ENCODE data around the gene TMEM132D. TPM values are rescaled to one million over a fixed set of nuclear protein-coding genes. Genes with fewer than 3 reads are reported as not detected.

The TMEM132D gene
- total and polyA plus RNA-seq, 2 of the 8 experiments (the other 6 are each of a cell fraction or from before 2014, with no cell fraction given) = 3.5 to 10.1 TPM

- FAIRE-seq (no peak), DNase-seq (ENCODE audit: low read depth in 1 of 2, low spot score in 2 of 2) (no peak)
- ChIA-PET CTCF (ENCODE audit: partially characterized antibody) (interaction anchor here (1.2 kb wide), 1 partner anchor 23 kb away, joined by 4 read pairs; no protein-coding TSS in a partner anchor), POLR2A (ENCODE audit: partially characterized antibody) (no interaction called here)
- H4K5ac ChIP-seq (ENCODE audit: insufficient read length, low read depth, low read length) = no peak overlapping the region
- no peak overlapping the region for H3K27ac ChIP-seq (ENCODE audit: low read depth, low read length)
- H3K14ac ChIP-seq (ENCODE audit: insufficient read length) = no peak overlapping the region
- no peak overlapping the region for H3K23ac ChIP-seq (ENCODE audit: insufficient read length)
- no peaks in the 10 kb centered on the region for H3K79me2 ChIP-seq (ENCODE audit: control insufficient read depth in 1 of 2, insufficient read depth in 2 of 2, low read length in 2 of 2)
- peaks cover 0 to 5% (median 0%) of the 10 kb centered on the region in 4 experiments; a peak in 2 of 7 replicates for H3K4me1 ChIP-seq (replicated peaks in 1 of 4; ENCODE audit: control insufficient read depth in 3 of 4, insufficient read depth in 4 of 4, low read length in 3 of 4)
- H4K91ac ChIP-seq (replicated peaks; ENCODE audit: insufficient read length, low read length) = no peak overlapping the region
- no peak overlapping the region for H2BK20ac ChIP-seq (ENCODE audit: low read length)
- 73% methylated on average over 6 of the region's 6 CpGs; no CpG with 5 or more reads in 1 of the 2 experiments for WGBS, 2 experiments (ENCODE audit: extremely low coverage in 1 of 2, insufficient coverage in 1 of 2, insufficient read length in 1 of 2, insufficient replicate concordance in 2 of 2, low coverage in 1 of 2, low lambda C conversion rate in 2 of 2, missing lambda C conversion rate in 1 of 2)
- H2AFZ ChIP-seq (ENCODE audit: low read length) = no peak overlapping the region
- no peak overlapping the region for H3K9ac ChIP-seq (replicated peaks in 1 of 4; ENCODE audit: extremely low read depth in 1 of 4, low read depth in 3 of 4, low read length in 3 of 4)
- TF ChIP-seq GABPA (IDR thresholded peaks at IDR 0.05; ENCODE audit: borderline replicate concordance, insufficient read depth, low read length) = no peak
- TF ChIP-seq BACH1 (IDR thresholded peaks at IDR 0.05; ENCODE audit: low read length) = 0 out of 2 replicates have a peak, but pooled peaks have one; percentile 16
- H2BK15ac ChIP-seq (ENCODE audit: low read length) = no peak overlapping the region
- no peaks in the 10 kb centered on the region for H3K9me3 ChIP-seq (ENCODE audit: insufficient read depth in 2 of 2, low read depth in 1 of 2, low read length in 1 of 2)
- H3K56ac ChIP-seq (replicated peaks; ENCODE audit: insufficient read length, low read depth, low read length) = no peak overlapping the region
- H3K36me3 ChIP-seq (ENCODE audit: control insufficient read depth in 2 of 4, insufficient read depth in 4 of 4, low read length in 3 of 4) = no peaks in the 10 kb centered on the region
- no peak overlapping the region for H2BK120ac ChIP-seq (replicated peaks; ENCODE audit: low read depth, low read length)
- H2BK5ac ChIP-seq (ENCODE audit: low read depth, low read length) = no peak overlapping the region
- H2AK5ac ChIP-seq (ENCODE audit: low read depth, low read length) = no peak overlapping the region
- H3K4ac ChIP-seq (replicated peaks; ENCODE audit: insufficient read length, low read depth, low read length) = no peak overlapping the region
- no peaks in the 10 kb centered on the region for H3K27me3 ChIP-seq (replicated peaks in 1 of 4; ENCODE audit: control insufficient read depth in 3 of 4, extremely low read depth in 1 of 4, insufficient read depth in 3 of 4, low read length in 3 of 4)
- H3K23me2 ChIP-seq (ENCODE audit: low read depth, low read length) = no peaks in the 10 kb centered on the region
- H3K18ac ChIP-seq (ENCODE audit: extremely low read depth, low read length) = no peak overlapping the region
- H3K79me1 ChIP-seq (ENCODE audit: low read depth, low read length) = no peaks in the 10 kb centered on the region; the same call in 1 of the 2 replicates
- no peak overlapping the region for H3K4me2 ChIP-seq (ENCODE audit: insufficient read depth in 1 of 2, low read depth in 2 of 2, low read length in 2 of 2)
- H3K4me3 ChIP-seq (ENCODE audit: extremely low read depth in 1 of 4, insufficient read depth in 2 of 4, low read depth in 3 of 4, low read length in 4 of 4) = no peak overlapping the region
- H2BK12ac ChIP-seq (ENCODE audit: low read depth, low read length) = no peak overlapping the region
- H4K8ac ChIP-seq (ENCODE audit: extremely low read depth, insufficient read depth, low read length) = no peak overlapping the region
- H4K20me1 ChIP-seq (replicated peaks in 1 of 2; ENCODE audit: control insufficient read depth in 1 of 2, insufficient read depth in 2 of 2, low read length in 2 of 2) = no peaks in the 10 kb centered on the region
These were observed 407.6 kb downstream of the TMEM132D start for GRCh38 chr12:129496226-129496625.

Data from H1 (cell line).